NCI-H82 (cell line): ENCODE results near the gene KRT9.
"Not testable (repeated sequence)": the region's sequence is repeated elsewhere in the genome, so short reads cannot be mapped to it uniquely, and the experiment has no call there.

Experiments used
- DNase-seq: peaks from one replicate; lab custom pipeline; 2025; lab: John Stamatoyannopoulos, UW

KRT9 gene

DNA sequence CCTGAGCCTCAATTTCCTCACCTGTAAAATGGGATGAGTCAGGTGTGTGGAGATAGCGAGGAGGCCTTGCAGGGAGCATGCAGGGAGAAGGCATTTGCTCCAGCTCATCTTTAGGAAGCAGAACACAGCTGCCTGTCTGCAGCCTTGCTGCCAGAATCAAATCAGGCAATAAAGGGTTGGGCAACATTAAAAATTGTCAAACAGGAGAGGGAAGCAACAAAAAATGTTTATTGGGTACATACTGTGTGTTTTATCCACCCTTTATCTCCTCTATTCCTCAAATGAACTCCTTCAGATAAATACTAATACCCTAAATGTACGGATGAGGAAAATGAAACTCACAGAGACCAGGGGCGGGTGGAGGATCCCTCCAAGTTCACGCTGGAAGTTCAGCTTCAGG is 28.5 kb upstream of the KRT9 start:
- DNase-seq = no peak

DNA sequence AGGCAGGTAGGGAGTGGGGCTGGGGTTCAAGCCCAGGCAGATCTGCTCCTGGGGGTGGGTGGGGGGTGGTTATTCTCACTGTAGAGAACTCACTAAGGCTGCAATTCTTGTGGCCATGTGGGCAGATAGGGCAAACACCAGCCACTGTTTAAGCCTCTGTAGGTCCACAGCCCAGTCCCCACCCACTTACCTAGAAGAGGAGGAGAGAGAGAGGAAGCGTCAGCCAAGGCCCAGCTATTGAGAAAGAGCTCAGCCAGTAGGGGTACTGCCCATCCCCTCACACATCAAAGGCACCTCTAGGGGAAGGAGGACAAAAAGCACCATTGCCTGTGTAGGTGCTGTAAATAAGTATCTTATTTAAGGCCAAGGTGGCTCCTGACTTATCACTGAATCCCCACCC is 27.8 kb upstream of the KRT9 start:
- no peak for DNase-seq

DNA sequence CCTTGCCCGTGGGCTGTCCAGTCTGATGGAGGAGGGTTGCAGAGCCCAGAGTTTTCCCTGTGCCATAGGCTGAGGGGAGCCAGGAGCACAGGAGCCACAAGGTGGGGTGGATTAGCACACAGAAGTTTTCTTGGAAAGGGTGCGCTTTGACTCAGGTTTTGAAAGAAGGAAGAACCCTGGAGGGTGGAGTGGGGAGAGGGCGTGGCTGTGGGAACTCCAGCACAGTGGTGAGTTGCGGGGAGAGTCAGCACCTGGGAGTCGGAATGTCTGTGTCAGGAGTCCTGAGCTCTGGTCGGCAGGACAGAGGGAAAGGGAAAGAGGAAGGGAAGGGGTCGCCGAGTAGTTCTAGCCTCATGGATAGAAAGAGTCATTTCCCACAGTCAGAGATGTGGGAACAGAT is 23.7 kb upstream of the KRT9 start:
- no peak for DNase-seq

DNA sequence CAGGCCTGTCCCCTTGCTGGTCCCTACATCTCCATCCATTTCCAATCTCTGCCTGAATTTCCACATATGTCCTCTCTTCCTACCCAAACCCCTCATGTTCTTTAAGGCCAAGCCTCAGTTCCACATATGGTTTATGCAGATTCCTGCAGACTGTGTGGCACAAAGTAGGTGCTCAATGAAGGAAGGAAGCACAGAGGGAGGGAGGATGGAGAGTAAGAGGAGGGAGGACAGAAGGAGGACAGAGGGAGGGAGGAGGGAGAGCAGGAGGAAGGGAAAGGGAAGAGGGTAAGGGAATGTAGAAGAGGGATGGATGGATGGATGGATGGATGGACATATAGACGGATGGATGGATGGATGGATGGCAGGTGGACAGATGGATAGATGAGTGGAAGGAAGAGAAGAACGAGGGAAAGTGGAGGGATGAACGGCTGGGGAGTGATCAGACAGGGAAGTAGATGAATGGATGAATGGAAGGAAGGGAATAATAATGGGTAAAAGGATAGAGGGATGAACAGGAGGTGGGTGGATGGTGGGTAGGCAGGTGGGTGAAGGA is 22.6 kb upstream of the KRT9 start:
- DNase-seq = no peak

GRCh38 chr17:41593306-41593981 is 21.6 kb upstream of the KRT9 start:
- no peak for DNase-seq

DNA sequence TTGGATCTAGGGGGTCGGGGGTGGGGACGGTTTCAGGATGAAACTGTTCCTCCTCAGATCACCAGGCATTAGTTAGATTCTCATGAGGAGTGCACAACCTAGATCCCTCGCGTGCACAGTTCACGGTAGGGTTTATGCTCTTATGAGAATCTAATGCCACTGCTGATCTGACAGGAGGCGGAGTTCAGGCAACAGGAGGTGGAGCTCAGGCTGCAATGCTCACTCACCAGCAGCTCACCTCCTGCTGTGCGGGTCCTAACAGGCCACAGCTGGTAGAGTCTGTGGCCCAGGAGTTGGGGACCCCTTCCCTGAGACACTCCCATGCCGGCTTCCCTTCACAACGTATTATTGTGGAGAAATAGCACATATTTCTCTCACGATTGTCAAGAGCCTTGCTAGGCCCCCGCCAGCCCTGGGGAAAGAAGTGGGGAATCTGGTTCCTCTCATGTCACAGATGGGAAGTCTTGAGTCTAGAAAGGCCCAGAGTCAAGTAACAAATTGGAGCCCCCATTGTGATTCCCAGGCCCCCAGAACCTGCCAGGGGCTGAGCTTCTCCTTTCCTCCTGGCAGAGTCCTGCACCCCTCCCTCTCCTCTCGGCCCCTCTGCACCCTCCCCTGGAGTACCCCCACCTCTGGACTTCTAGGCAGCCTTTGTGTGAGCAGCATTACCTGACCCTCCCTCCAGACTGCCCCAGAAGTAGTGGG is 20.9 kb upstream of the KRT9 start:
- DNase-seq = no peak

GRCh38 chr17:41589301-41589700 is 17.4 kb upstream of the KRT9 start:
- DNase-seq = no peak

DNA sequence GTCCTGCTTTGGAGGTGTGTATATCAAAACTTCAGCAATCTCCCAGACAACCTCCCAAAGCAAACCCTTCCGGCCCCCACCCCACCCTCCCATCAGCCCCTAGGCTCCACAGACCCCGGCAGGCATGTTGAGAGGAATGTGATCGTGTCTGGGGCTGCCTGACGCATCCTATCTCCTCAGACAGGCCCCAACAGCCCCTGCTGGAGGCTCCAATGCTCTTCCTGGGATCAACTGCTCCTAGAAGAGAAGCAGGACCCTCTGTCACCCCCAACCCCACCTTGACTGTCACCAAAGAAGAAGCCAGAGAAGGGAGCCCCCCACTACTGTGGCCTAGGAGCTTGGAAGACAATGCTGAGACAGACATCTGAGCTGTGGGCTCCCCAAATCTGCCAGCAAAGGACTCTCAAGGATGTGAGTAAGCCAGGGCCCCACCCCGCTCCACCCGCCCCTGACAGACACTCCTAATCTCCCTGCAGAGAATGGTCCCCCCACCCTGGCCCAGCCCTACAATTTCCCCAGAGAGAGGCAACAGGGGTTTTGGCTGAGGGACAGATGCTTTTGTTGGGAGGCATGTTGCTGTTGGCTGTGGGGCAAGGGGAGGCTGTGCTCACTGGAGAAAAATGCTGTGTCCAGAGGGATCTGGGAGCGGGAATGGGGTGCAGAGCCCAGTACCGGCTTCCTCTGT is 16.4 kb upstream of the KRT9 start:
- DNase-seq = no peak

DNA sequence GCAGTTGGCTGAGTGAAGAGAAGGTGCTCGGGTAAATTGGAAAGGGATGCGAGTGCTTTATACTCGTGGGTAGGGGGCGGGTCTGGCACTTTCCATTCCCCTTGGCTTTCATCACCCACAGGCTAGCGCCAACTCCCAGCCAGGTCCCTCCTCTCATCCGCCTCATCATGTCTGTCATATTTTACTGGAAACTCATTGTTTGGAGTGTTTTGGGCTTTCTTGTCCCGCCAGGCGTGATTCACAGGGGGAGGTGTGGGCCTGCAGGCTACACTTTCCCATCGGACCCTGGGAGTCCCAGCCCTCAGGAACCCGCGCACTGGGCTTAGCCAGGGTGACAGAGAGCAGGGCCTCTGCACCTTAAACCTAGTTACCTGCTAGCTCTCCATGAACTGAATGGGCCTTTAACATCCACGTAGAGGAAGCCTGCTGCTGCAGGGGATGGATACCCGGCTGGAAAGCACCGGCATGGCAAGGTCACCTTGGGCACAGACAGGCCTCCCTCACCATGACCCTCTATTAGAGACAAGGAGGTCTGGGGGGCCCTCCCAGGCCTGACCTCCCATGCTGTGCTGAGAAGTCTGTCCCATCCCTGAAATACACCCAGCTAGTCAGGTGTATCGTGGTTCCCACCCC is 15.1 kb upstream of the KRT9 start, which contains the start of gene KRT14:
Gene KRT14, minus strand, starts transcription at position 33 of the 633 bp plus-strand sequence. CDS start 61 bp downstream, outside the sequence.
- DNase-seq = no peak

DNA sequence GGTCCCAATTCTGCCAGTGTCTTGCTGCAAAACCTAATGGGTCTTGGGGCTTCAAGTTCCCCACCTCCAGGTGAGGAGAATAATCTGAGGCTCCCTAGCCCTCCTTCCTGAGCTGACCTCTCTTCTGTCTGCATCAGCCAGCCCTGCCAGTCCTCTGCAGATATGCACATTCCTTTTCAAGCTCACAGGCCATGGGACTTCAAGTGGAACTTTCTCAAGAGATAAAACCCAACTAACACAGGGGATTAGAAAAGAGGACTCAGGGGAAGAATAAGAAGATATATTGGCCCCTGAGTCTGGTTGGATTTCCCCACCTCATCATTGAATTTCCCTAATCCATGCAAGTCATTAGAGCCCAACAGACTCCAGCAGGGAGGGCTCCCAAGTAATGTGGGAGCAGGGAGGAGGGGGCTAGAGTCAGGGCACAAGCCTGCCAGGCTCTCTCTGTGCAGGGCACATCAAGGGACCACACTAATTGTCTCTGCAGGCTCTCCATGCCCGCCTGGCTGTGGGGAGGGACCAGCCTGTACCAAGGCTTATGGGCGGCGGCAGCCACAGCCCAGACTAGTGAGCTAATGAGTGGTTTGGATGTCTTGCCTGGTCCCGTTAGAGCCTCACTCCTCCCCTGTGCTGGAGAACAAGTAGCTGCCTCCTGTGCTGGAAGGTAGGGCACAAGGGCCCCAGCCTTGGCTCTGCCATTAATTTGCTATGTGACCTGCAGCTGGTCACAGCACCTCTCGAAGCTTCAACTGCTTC is 13.6 kb upstream of the KRT9 start:
- no peak for DNase-seq

DNA sequence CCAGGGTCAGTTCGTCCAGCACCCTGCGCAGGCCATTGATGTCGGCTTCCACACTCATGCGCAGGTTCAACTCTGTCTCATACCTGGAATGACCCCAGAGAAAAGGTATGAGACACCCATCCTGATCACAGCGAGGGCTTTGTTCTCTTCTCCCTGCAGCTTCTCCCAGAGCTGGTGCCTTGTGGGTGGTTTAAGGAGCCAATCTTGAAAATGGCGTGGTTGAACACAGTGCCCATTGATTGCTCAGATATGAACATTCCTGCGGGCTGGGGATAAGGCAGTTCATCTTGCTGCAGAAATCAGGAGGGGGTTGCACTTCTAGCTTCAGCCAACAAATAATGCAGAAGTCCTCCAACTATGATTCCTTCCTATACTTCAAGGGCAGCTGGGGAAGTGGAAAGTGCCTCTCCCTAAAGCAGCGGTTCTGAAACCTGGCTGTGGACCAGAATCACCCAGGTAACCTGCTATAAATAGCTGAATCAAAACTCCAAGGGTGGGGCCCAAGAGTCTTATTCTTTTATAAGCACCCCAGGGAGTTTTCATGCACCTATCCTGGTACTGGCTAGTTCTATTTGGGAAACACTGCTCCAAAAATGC is 12.6 kb upstream of the KRT9 start:
- not testable (repeated sequence) for DNase-seq

DNA sequence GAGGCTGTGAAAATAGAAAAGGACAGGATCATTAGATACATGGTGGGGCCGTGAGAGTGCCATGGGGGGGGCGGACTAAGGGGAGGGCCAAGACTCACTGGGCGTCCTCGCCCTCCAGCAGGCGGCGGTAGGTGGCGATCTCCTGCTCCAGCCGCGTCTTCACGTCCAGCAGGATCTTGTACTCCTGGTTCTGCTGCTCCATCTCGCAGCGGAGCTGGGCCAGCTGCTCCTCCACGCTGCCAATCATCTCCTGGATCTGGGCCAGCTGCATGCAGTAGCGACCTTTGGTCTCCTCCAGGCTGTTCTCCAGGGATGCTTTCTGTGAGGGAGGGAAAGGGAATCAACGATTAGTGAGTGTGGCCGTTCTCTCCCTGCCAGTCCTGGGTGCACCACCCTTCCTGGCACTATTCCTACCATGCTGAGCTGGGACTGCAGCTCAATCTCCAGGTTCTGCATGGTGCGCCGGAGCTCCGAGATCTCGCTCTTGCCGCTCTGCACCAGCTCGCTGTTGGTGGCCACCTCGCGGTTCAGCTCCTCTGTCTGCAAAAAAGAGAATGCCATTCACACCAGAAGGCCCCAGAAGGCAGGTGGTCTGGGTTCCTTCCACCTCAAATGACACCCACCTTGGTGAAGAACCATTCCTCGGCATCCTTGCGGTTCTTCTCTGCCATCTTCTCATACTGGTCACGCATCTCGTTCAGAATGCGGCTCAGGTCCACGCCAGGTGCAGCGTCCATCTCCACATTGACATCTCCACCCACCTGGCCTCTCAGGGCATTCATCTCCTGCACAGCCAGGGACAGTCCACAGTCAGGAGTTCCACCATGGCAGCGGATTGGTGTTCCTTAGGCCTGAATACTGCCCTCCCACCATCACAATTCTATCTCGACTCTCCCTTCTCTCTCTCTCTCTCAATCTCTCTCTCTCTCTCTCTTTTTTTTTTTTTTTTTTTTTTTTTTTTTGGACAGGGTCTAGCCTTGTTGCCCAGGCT is 11.6 kb upstream of the KRT9 start:
- DNase-seq = no peak

- not testable (repeated sequence) for DNase-seq
Measured at GRCh38 chr17:41582061-41582968, 10.5 kb upstream of the KRT9 start.

DNA sequence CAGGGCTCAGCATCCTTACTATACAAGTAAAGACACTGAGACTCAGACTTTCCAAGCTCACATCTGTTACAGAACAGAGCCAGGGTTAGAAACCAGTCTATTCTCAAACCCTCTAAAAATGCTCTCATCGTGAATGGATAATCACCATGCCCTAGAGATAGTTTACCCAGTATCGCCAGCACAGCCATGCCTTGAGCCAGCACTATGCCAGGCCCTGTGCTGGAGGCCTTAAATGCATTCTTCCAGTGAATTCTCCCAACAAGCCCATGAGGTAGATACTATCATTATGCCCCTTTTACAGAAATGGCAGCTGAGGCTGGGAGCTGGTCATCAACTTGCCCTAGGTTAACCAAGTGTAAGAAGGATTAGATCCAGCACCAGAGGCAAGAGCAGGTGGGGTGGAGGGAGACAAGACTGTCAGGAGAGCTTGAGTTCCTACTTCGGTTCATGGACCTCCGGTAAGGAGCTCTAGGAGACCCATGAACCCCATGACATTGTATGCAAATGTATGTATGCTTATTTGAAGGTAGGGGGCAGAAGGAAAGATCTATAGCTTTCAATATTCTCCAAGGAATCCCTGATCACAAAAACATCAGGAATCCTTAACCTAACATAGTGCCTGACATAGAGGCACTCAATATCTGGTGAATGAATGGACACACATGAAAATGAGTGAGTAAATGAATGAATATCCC is 9.7 kb upstream of the KRT9 start:
- DNase-seq = no peak

DNA sequence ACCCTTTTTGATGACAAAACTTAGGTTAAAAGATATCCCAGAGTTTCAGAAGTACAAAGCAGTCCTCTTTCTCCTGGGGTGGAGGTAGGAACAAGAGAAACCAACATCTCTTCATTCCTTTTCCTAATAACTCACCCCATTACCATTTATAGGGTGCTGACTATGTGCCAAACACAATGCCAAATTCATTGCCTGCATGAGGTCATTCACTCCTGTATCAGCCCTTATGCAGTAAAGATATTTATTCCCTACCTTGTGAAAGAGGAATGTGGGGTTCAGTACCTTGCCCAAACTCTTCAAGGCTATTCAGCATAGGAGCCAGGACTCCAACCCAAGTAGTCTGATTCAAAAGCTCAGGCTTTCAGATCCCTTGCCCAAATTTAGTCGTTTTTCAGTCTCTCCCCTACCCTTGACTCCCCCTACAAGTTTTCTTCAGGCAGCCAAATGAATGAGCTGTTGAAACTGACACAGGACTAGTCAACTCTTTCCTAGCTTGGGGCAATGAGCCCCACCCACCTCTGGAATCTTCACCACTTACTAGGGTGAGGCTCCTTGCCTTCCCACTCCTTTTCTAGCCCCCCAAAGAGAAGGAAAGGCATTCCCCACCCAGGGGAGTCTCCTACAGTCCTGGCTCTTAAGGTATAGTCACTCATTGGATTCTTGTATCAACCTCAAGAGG is 9.0 kb upstream of the KRT9 start:
- DNase-seq = no peak

GRCh38 chr17:41580244-41580575 is 8.4 kb upstream of the KRT9 start:
- DNase-seq = no peak

DNA sequence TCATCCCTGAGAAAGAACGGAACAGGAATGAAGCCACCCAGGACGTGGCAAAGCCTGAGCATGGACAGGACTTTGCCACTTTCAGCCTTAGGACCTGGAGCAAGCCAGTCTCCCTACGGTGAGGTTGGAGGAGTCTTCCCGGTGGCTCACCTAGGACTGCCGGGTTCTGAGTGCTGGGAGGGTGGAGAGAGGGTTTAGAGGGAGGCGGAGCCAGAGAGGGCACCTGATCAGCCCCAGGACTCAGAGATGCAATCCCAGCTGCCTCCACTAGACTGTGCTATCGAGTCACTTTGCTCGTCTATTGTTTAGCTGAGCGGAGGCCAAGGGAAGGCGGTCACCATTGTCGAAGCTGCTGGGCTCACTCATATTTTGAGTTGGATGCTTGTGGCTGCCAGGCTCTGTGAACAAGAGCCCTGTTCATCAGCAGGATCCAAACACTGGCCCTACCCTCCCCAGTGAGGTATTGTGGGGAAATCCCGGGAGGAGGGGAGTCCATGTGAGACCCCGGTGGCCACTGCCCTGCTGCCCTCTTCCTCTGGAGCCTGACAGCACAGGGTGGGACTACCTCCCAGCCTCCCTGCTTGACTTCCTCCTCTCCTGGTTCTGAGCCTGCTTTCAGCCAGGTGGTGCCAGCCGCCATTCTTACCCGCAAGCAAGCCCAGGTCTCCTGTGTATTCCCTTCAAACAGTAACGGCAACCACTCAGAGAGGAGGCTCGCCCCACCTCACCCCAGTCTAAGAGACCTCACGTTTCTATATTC is 7.8 kb upstream of the KRT9 start:
- peak; percentile 90 for DNase-seq
